Stimulated activated CD8-positive, alpha-beta memory T cell treated with anti-CD3 and anti-CD28 coated beads, Interleukin-7, amount 100 ng/mL, for 24 hours (primary cell): Measurements from ENCODE around the gene SYT1.
"Not testable (repeated sequence)": the region's sequence is repeated elsewhere in the genome, so short reads cannot be mapped to it uniquely, and the experiment has no call there.

Experiments
- DNase-seq: peaks from one replicate; pipeline ENCODE4 v3.0.0-alpha.2; 2020; ENCODE audit warnings: low read depth

SYT1 gene

DNA sequence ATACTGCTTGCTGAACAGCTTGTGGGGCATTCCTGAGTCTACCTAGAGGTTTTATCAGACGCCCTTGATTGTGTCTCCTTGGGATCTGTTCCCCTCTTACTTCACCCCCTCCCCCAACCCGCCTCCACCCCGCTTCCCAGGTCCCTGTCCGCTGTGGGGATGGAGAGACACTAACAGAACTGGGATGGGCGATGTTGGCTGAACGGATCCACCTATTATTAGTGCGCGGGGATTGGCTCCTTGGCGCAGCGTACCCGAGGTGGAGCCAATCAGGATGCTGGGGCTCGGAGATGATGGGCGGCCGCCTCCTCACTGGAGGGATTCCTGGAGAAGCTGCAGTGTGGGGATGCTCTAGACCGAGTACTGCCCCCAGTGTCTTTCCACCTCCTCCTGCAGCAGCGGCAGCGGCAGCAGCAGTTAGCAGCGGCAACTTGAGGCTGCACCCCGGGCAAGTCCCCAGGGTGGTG lies at the start of gene SYT1:
Gene SYT1, plus strand, starts transcription at position 372 of the 467 bp plus-strand sequence.
- no peak for DNase-seq

DNA sequence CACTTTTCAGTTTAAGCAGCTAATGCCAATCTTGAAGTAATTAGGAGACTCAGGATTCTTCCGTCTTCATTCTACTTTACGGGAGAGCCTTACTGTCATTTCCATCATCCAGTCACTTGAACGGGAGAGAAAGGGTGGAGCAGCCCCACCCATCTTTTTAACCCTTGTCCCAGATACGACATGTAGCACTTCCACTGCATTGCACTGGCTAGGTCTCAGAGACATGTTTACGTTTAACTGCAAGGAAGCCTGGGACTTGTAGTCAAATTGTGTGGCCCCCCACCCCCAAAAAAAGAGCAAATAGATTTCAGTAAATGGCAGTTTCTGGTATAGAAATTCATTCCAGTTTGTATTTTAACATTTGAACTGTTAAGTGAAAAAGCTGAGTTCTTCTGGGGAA lies 46.1 kb upstream of the SYT1 start:
- no peak for DNase-seq

DNA sequence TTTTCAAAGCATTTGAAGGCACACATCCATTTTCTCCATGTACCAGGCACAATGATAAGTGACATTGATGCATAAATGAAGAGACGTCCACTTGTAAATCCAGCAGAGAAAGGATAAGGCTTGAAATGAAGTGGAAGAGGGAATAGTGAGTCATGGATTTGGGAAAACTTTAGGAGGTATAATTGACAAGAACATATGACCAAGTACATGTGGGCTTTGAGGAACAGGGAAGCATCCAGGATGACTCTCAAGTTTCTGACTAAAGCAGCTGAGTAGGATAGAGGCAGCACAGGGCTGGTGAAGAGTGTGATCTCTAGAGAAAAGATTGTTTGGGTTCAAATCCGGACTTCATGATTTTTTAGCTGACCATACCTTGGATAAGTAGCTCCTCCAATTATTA lies 43.6 kb upstream of the SYT1 start:
- DNase-seq, result no peak

DNA sequence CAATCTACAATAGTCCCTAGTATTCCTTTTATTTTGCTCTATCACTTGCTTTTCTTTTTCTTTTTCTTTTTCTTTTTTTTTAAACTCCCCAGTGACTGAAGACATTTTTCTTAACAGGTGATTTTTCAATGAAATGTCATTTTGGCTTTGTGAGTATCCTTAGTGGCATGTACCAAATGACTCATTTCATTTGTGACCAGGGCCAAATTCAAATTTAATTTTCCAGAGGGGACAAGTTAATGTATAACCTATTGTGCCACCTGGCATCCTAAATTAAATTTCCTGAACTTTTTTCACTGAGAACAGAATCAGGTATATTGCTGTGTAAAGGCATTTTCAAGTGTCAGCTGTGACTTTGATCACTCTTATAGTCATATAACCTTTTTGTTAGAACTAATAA lies 39.7 kb upstream of the SYT1 start:
- DNase-seq, result no peak

DNA sequence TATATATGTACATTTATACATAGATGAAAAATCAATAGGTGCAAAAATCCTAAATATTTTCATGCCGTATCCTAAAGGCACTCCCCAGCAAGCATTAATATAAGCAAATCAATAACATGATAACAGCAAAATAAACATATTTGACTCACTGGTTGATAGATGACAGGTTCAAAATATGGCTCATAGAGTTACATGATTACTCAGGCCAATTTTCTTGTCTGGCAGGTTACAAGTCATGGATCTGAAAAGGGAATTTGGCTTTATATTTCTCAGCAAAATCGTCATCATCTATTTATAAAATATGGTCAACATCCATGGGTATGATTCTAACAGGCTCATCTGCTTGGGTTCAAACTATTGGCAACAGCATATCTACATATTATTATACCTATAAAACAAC lies 34.9 kb upstream of the SYT1 start:
- DNase-seq, result no peak

DNA sequence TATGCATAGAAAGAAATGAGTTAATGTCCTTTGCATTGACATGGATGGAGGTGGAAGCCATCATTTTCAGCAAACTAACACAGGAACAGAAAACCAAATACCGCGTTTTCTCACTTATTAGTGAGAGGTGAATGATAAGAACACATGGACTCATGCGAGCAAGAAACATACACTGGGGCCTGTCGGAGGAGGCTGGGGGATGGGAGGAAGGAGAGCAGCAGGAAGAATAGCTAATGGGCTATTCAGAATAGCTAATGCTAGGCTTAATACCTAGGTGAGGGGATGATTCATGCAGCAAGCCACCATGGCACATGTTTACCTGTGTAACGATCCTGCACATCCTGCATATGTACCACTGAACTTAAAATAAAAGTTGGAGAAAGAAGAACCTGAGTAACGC lies 29.1 kb upstream of the SYT1 start:
- no peak for DNase-seq

DNA sequence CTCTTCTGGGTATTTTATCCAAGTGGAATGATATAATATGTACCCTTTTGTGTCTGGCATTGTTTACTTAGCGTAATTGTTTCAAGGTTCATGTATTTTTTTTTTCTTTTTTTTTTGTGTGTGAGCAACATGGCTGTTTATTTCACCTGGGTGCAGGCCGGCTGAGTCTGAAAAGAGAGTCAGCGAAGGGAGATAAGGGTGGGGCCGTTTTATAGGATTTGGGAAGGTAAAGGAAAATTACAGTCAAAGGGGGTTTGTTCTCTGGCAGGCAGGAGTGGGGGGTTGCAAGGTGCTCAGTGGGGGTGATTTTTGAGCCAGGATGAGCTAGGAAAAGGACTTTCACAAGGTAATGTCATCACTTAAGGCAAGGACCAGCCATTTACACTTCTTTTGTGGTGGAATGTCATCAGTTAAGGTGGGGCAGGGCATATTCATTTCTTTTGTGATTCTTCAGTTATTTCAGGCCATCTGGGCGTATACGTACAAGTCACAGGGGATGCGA lies 24.0 kb upstream of the SYT1 start:
- not testable (repeated sequence) for DNase-seq

DNA sequence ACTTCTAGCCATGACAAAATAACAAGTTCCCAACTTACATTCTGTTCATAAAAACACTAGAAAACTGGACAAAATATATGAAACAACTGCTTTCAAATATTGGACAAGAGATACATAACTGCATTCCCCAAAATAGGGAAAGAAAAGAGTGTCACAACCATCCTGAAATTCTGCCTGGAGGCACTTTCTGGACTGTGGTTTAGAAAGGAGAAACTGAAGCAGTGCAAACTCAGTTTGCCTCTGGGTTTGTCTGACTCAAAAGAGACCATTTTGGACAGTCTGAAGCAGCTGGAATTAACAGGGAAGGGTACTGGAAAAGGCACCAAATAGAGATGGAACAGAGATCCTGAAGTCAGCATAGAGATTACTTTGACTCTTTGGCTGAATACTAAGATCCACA lies 11.3 kb upstream of the SYT1 start:
- DNase-seq, result no peak

DNA sequence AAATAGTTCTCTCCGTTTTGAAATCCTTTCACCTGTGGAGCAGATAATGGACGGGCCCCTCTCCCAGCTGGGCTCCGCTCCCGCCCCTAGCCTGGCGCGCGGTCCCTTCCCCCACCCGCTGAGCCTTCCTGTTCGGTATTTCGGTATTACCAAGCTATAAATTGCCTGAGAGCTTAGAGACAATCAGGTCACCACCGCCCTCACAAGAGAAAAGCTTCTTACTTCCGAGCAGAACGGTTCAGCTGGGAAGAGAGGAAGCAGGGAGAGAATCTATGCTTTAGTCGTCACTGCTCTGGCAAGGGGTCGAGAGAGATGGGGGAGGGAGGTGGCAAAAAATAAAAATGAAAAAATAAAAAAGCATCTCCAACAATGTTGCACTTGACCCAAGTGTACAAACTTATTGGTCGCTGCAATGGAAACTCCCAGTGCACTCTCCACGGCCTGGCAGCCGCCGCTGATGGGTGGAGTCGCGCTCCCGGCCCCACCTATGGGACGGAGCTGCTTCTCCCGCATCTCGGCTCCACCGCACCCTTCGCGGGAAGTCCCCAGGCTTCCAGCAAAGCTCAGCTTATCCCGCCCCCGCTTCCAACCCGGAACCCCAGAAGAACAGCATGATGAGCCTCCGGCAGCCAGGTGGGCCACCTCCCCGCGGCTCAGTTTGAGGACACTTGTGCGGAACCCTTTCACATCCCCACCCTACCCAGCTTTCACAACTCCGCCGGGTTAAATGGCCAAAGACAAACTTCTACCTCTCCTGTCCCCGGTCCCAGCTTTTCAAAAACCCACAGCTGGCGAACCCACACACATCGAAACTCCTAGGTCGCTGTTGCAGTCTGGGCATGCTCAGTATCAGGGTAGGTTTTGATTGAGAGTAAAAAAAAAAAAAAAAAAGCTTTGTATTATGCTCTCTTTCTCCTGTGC lies 832 bp upstream of the SYT1 start:
- DNase-seq, result no peak

DNA sequence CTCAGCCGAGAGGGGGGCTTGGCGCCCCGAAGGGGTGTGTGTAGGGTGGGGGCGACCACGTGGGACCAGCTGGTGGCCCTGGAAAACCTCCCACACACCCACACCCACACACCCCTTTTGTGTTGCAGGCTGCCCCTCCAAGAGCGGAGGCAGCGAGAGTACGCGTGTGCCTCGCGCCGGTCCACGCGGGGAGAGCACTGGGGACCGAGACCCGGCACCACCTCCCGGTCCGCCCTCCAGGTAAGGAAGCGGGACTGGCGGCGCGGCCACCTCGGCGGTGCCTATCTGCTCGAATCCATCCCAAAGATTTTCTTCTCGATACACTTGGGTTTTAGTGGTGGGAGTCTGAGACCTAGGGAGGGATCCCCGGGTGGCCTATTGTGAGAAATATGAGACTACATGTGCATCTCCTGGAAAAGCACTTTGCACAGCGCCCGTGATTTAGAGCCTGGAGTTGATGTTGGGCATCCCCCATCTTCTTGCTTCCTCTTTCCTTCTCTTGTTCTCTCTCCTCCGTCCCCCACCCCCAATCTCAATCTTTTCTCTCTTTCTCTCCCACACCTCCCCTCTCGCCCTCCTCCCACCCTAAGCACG lies 393 bp downstream of the SYT1 start:
- DNase-seq, result no peak

DNA sequence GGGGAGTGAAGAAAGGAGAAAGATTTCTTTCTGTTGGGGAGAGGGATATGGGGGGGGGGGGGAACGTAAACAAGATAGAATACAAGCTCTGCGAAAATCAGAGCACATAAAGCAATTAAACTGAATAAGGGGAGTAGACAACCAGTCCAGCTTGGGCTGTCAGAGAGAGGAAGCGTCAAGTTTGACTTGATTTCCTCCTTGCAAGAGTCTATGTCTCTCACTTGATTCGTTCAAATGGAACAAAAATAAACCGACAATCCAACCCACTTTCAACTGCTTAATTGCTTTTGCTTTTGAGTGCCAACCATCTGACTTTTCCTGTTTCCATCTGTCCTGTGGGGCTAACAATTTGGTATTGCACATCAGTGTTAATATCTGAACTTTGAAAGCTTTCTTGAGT lies 942 bp downstream of the SYT1 start:
- DNase-seq, result no peak

DNA sequence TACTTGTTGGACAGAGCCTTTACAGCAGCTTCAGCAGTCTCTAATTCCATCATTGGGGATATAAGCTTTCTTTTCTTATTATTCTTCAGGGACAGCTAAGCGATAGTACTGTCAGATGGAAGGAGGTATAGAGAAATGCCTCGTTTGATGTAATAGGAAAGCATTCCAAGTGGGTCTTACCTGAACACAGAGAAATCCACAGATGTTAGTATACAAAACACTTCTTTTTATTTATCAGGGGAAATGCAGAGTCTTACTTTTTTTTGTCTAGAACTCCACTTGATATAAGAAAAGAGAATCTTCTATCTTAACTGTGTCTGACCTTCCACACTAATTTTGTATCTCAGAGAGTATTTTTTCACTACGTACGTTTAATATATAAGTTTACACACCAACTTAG lies 1.9 kb downstream of the SYT1 start:
- DNase-seq, result no peak

DNA sequence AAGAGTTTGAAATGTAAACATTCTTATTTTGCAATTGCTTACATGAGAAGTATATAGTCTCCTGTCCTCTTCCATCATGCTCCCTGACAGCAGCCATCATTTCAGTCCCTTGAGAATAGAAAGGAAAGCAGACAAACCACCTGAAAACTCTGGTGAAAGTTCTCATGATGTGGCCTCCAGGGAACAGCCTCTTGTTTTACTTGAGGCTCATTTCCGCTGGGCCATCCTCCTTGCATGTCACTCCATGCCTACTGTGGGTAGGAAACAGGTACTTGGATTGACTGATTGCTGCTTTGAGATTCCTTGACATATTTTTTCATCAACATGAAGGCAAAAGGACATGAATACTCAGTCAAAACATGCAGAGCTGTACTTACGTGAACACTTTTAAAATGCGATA lies 6.0 kb downstream of the SYT1 start:
- DNase-seq, result no peak

DNA sequence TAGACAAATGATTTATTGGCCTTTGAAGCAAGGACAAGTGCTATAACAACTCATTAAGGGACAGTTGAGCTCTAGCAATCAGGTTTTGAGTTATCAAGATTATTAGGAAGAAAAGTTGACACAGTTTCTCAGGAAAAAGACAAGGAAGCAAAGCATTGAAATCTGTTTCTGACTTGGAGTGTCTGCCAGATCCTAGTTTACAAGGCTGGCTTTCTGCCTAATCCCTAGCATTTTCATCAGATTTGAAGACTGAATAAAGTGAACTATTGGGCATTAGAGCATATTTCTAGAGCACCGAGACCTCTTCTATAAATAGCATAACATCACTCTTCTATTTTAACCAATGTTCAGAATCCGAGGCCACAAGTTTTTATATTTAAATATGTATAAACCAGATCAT lies 7.0 kb downstream of the SYT1 start:
- no peak for DNase-seq

DNA sequence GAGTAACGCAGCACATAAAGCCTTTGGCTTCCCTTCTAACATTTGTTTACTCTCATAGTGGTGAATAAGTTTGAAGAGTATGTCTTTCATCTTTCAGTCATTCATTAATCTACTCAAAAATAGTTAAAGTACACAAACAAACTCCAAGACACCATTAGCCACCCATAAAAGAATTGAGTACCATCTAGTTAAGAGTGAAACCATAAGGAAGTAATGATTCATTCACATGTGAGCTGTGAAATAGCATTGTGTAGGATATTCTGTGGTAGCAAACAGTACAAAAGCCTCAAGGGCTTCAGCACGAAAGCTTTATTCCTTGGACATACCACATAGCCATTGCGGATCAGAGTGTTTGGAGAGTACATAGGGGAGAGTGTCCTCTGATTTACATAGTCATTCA lies 13.9 kb downstream of the SYT1 start:
- DNase-seq, result no peak

DNA sequence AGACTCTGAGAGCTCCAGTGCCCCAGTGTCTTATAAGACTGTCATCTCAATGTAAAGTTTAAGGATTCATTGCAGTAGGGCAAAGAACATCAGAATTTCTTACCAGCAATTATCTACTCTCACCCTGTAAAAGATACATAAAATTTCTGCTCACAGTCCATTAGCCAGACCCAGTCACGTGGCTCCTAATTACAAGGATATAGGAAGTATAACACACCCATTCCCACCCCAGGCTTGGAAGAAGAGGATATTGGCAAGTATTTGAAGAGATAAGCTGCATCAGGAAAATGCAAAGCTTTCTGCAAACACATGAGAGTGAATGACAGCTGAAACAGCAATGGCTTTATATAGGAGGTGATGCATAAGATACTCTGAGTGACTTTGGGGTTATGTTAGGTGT lies 14.3 kb downstream of the SYT1 start:
- DNase-seq, result no peak

DNA sequence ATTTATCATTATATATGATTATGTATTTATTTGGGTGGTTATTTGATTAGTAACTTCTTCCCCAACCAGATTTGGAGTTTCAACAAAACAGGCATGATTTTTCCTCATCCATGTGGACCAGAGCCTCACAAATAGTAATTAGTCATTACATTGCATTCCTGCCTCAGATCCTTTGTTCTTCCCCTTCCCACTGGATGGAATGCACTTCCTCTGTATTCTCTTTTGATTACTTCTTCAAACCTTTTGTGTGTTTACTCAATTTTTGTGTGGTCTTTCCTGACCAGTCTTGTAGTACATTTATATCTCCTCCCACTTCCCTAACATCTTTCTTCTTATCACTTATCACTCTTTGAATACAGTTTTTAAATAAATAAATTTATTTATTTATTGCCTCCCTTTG lies 15.5 kb downstream of the SYT1 start:
- DNase-seq, result no peak

DNA sequence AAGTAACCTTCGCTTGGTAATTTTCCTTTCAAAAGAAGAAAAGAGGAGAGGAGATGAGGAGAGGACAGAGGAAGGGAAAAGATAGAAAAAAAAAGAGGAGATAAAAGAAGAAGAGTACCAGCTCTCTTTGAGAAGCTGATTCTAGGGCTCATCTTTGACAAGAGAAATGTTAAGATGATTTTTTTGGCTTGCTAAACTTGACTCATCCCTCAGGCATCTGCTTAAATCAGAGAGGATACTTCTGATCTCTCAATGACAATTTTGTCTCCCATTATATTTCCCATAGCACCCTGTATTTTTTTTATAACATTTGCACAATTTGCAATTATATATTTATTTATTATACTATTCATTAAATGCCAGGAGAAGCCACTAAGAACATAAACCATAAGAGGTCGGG lies 17.1 kb downstream of the SYT1 start:
- no peak for DNase-seq

DNA sequence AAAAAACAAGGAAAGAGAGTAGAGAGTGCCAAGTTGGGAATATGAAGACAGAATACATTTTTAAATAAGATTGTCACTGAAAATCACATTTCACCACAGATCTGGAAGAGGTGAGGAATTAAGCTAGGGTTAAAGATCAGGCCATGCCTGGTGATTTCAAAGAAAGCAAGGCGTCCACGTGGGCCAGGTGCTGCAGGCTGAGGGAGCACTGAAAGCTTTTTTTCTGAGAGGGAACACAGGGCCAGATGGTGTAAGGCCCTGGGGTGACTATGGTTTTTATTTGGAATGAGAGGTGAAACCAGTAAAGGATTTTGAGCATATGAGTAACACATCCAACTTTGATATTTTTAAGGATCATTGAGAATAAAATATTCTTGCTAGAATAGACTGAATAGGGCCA lies 20.9 kb downstream of the SYT1 start:
- DNase-seq, result no peak

DNA sequence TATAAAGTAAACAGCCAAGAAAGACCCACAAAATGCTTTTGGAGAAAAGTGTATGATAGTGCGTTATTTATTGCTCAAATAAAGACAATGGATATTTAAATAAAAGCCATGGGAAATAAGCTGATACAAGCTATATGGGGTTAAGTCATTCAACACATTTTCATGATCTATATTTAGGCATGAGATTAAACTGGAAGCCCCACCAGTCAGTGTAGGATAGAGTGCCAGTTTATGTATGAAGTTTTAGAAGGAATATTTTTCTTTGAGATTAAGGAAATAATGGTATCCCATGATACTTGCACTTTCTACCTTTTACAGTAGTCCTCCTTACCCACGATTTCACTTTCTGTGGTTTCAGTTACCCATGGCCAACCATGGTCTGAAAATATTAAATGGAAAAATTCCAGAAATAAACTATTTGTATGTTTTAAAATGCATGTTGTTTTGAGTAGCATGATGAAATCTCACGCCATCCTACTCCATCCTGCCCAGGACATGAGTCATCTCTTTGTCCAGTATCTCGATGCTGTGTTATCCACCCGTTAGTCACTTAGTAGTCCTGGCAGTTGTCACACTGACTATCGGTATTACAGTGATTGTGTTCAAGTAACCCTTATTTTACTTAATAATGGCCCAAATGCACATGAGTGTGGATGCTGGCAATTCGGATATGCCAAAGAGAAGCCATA lies 22.3 kb downstream of the SYT1 start:
- DNase-seq, result no peak

DNA sequence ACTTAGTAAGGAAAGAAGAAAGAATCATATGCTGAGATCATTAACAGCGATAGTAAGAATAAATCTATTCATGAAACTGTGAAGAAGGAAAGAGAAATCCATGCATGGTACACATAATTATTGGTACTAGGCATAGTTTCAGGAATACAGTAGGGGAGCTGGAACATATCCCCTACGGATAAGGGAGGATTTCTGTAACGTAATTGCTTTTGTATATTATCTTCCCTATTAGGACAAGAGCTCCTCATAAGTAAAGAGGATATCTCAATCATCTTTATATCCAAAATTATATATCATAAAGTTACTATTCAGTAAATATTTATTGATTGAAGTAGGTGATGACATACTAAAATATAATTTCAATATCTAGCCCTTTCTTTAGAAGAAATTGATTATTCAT lies 22.9 kb downstream of the SYT1 start:
- DNase-seq, result no peak

DNA sequence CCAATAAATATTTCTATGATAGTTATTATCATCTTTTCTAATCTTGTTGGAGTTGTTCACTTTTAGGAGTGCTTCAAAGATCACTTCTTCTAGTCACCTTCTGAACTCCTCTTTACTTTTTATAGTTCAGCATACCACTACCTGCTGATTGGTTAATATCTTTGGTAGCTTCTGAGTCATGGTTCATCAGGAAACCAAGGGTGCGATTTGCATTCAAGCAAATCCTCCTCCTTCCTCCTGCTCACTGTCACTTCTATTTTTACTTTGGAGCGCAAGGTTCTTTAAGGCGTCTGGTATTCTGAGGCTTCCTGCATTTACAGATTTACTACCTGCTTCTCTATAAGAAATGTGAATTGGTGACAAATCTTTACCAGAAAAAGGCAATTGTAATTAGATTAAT lies 24.0 kb downstream of the SYT1 start:
- DNase-seq, result no peak
